Trophoblast cell (in vitro differentiated cells and primary cell): ENCODE data around the gene TM2D3.

Experiments
- DNase-seq, 2 donors: peaks; one replicate each; pipeline ENCODE4 v3.0.0-alpha.2; 2016
- H2AFZ ChIP-seq: 2 replicates; pipeline ENCODE4 v1.6.1; 2013; ENCODE audit warnings: low read length, moderate library complexity, mild to moderate bottlenecking; ENCODE audit not compliant: insufficient read depth, poor library complexity
- H2AK5ac ChIP-seq: 2 replicates; pipeline ENCODE4 v1.6.1; 2013; ENCODE audit warnings: mild to moderate bottlenecking, low read length
- H2BK120ac ChIP-seq: 2 replicates; pipeline ENCODE4 v1.6.1; 2013; ENCODE audit warnings: low read length, mild to moderate bottlenecking, moderate library complexity; ENCODE audit not compliant: insufficient read depth, poor library complexity
- H2BK12ac ChIP-seq: 2 replicates; pipeline ENCODE4 v1.6.1; 2013; ENCODE audit warnings: mild to moderate bottlenecking, low read length, moderate library complexity
- H2BK5ac ChIP-seq: 2 replicates; pipeline ENCODE4 v1.6.1; 2013; ENCODE audit warnings: low read length, low read depth, moderate library complexity, mild to moderate bottlenecking; ENCODE audit not compliant: poor library complexity
- H3K14ac ChIP-seq: 2 replicates; pipeline ENCODE4 v1.6.1; 2013; ENCODE audit warnings: mild to moderate bottlenecking, low read length
- H3K18ac ChIP-seq: 2 replicates; pipeline ENCODE4 v1.6.1; 2013; ENCODE audit warnings: mild to moderate bottlenecking, low read length
- H3K23ac ChIP-seq: 2 replicates; pipeline ENCODE4 v1.6.1; 2013; ENCODE audit warnings: low read length
- H3K27ac ChIP-seq: 2 replicates; pipeline ENCODE4 v1.5.1; 2013; ENCODE audit warnings: low read depth, mild to moderate bottlenecking, inconsistent platforms, low read length, moderate library complexity
- H3K27me3 ChIP-seq: 2 replicates; pipeline ENCODE4 v1.6.1; 2013; ENCODE audit warnings: inconsistent platforms, mild to moderate bottlenecking, low read length, moderate library complexity; ENCODE audit not compliant: insufficient read depth
- H3K36me3 ChIP-seq, 2 experiments: 1 replicate in 1 of 2; 2 replicates in 1 of 2; pipeline ENCODE4 v1.6.1; 2013; ENCODE audit warnings: low read length in 2 of 2, mild to moderate bottlenecking in 2 of 2, moderate library complexity in 1 of 2; ENCODE audit not compliant: insufficient read depth in 2 of 2, control insufficient read depth in 1 of 2
- H3K4ac ChIP-seq: 2 replicates; pipeline ENCODE4 v1.6.1; 2013; ENCODE audit warnings: low read depth, mild to moderate bottlenecking, low read length, moderate library complexity
- H3K4me1 ChIP-seq, 2 experiments: 1 replicate in 1 of 2; 2 replicates in 1 of 2; pipeline ENCODE4 v1.6.1; 2013; ENCODE audit warnings: low read length in 2 of 2, mild to moderate bottlenecking in 2 of 2, moderate library complexity in 1 of 2; ENCODE audit not compliant: insufficient read depth in 2 of 2, control insufficient read depth in 1 of 2
- H3K4me2 ChIP-seq: 2 replicates; pipeline ENCODE4 v1.6.1; 2013; ENCODE audit warnings: inconsistent platforms, mild to moderate bottlenecking, low read length, moderate library complexity
- H3K4me3 ChIP-seq: 2 replicates; pipeline ENCODE4 v1.5.1; 2013; ENCODE audit warnings: mild to moderate bottlenecking, low read depth, low read length, inconsistent platforms
- H3K79me1 ChIP-seq: one replicate; pipeline ENCODE4 v1.6.1; 2013; ENCODE audit warnings: low read length
- H3K79me2 ChIP-seq: 2 replicates; pipeline ENCODE4 v1.6.1; 2013; ENCODE audit warnings: low read length, mild to moderate bottlenecking; ENCODE audit not compliant: control insufficient read depth, insufficient read depth, poor library complexity
- H3K9ac ChIP-seq: 2 replicates; pipeline ENCODE4 v1.6.1; 2013; ENCODE audit warnings: mild to moderate bottlenecking, low read length
- H3K9me3 ChIP-seq: 2 replicates; pipeline ENCODE4 v1.6.1; 2013; ENCODE audit warnings: low read depth, mild to moderate bottlenecking, control low read depth, inconsistent platforms, low read length; ENCODE audit not compliant: insufficient read depth
- H4K12ac ChIP-seq: 2 replicates; pipeline ENCODE4 v1.6.1; 2013; ENCODE audit warnings: low read depth, mild to moderate bottlenecking, low read length, moderate library complexity
- H4K8ac ChIP-seq: 2 replicates; pipeline ENCODE4 v1.6.1; 2013; ENCODE audit warnings: low read depth, mild to moderate bottlenecking, low read length, moderate library complexity
- H4K91ac ChIP-seq: one replicate; pipeline ENCODE4 v1.6.1; 2013; ENCODE audit warnings: low read depth, mild to moderate bottlenecking, low read length, moderate library complexity
- WGBS: extraction: QIAGEN DNeasy Blood & Tissue Kit; methylation state at CpG from one replicate; pipeline ENCODE4 v1.1.7; 2013; ENCODE audit warnings: missing lambda C conversion rate; ENCODE audit not compliant: insufficient read length, insufficient coverage; ENCODE audit errors: extremely low coverage; 5-methylcytosine and 5-hydroxymethylcytosine counted together

The TM2D3 gene

GRCh38 chr15:101647251-101647650 lies 4.9 kb downstream of the TM2D3 start:
- Histone ChIP-seq H3K27ac (no peak overlapping the region), H3K9ac (no peak overlapping the region), H3K4me2 (no peak overlapping the region), H3K4me1 (no peaks in the 10 kb centered on the region), H2AK5ac (no peak overlapping the region), H3K18ac (no peak overlapping the region), H4K12ac (no peak overlapping the region), H2AFZ (no peak overlapping the region), H3K4me3 (no peak overlapping the region), H3K36me3 (peaks cover 20 to 31% of the 10 kb centered on the region in 2 experiments), H4K8ac (no peak overlapping the region), H3K23ac (peak overlapping the region; percentile 100), H3K9me3 (no peaks in the 10 kb centered on the region), H3K14ac (no peak overlapping the region), H3K4ac (no peak overlapping the region), H2BK120ac (no peak overlapping the region), H2BK12ac (no peak overlapping the region), H4K91ac (no peak overlapping the region), H2BK5ac (no peak overlapping the region), H3K79me2 (peaks cover 6% of the 10 kb centered on the region), H3K27me3 (no peaks in the 10 kb centered on the region), H3K79me1 (peaks cover 4% of the 10 kb centered on the region)
- no peak for DNase-seq
- no CpG with 5 or more reads among the region's 3 CpGs for WGBS

GRCh38 chr15:101646672-101647071 lies 5.5 kb downstream of the TM2D3 start:
- H3K9ac ChIP-seq: no peak overlapping the region
- H3K9me3 ChIP-seq: no peaks in the 10 kb centered on the region
- WGBS: no CpG with 5 or more reads among the region's 8 CpGs

DNA sequence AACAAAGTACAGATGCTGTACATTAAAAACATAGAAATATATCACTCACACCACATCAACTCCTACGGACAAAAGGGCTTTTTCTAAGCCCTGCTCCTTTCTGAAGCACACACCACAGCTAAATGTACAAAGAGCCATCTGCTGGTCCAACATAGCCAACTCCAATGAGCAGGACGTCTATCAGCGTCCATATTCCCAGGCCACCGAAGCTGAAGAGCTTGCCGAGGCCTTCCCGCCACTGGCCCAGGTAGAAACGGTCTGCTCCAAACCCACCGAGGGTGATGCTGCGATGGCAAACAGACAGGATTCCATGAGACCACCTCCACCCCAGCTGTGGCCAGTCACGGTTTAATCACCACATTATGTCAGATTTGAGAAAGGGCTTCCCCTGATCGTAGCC lies 9.8 kb downstream of the TM2D3 start:
- Histone ChIP-seq H3K27me3 (no peaks in the 10 kb centered on the region), H2BK12ac (no peak overlapping the region), H3K14ac (no peak overlapping the region), H2BK120ac (no peak overlapping the region), H3K4me2 (no peak overlapping the region), H3K18ac (no peak overlapping the region), H2AFZ (no peak overlapping the region), H3K4me3 (no peak overlapping the region), H2BK5ac (no peak overlapping the region), H4K91ac (no peak overlapping the region), H3K27ac (no peak overlapping the region), H3K9ac (peak overlapping the region; percentile 48), H3K4me1 (no peaks in the 10 kb centered on the region), H4K8ac (no peak overlapping the region), H2AK5ac (no peak overlapping the region), H3K79me2 (no peaks in the 10 kb centered on the region), H3K4ac (no peak overlapping the region), H3K79me1 (no peaks in the 10 kb centered on the region), H3K36me3 (peaks cover 22 to 30% of the 10 kb centered on the region in 2 experiments), H4K12ac (no peak overlapping the region), H3K9me3 (no peaks in the 10 kb centered on the region), H3K23ac (no peak overlapping the region)
- no CpG with 5 or more reads among the region's 11 CpGs for WGBS
- DNase-seq: no peak

More at GRCh38 chr15:101646672-101647071, 5.5 kb downstream of the TM2D3 start:
- Histone ChIP-seq H3K4me3 (no peak overlapping the region), H2BK5ac (no peak overlapping the region), H3K18ac (no peak overlapping the region), H2BK120ac (no peak overlapping the region), H3K4me1 (no peaks in the 10 kb centered on the region), H2AFZ (no peak overlapping the region), H3K14ac (no peak overlapping the region), H3K79me1 (no peaks in the 10 kb centered on the region), H4K12ac (no peak overlapping the region), H3K27ac (no peak overlapping the region), H4K91ac (no peak overlapping the region), H4K8ac (no peak overlapping the region), H3K4me2 (no peak overlapping the region), H3K79me2 (peaks cover 1% of the 10 kb centered on the region), H3K36me3 (peaks cover 21 to 32% of the 10 kb centered on the region in 2 experiments), H2AK5ac (no peak overlapping the region), H3K23ac (no peak overlapping the region), H2BK12ac (no peak overlapping the region), H3K4ac (no peak overlapping the region), H3K27me3 (no peaks in the 10 kb centered on the region)
- no peak for DNase-seq

- Histone ChIP-seq H3K14ac (no peak overlapping the region), H3K27me3 (no peaks in the 10 kb centered on the region), H3K79me2 (no peaks in the 10 kb centered on the region), H2AK5ac (no peak overlapping the region), H2BK5ac (no peak overlapping the region), H4K91ac (no peak overlapping the region), H4K8ac (no peak overlapping the region), H2BK120ac (no peak overlapping the region), H3K4me1 (no peaks in the 10 kb centered on the region), H3K18ac (no peak overlapping the region), H3K27ac (no peak overlapping the region), H4K12ac (no peak overlapping the region), H2AFZ (no peak overlapping the region), H2BK12ac (no peak overlapping the region), H3K4me2 (no peak overlapping the region), H3K23ac (no peak overlapping the region), H3K4ac (no peak overlapping the region), H3K79me1 (no peaks in the 10 kb centered on the region), H3K9ac (no peak overlapping the region), H3K36me3 (peaks cover 19 to 27% of the 10 kb centered on the region in 2 experiments), H3K9me3 (no peaks in the 10 kb centered on the region), H3K4me3 (no peak overlapping the region)
- DNase-seq: no peak
- no CpG with 5 or more reads among the region's 1 CpG for WGBS
Measured at GRCh38 chr15:101641894-101642293, 10.3 kb downstream of the TM2D3 start.
